Activated T-helper 1 cell treated with anti-CD3 and anti-CD28 coated beads, Interleukin-2, amount 50 U/mL, for 16 hours (primary cell): Measurements from ENCODE around the gene CTF1.
"Not testable (repeated sequence)": the region's sequence is repeated elsewhere in the genome, so short reads cannot be mapped to it uniquely, and the experiment has no call there.

Experiments
- DNase-seq, 2 donors: peaks; one replicate each; pipeline ENCODE4 v3.0.0-alpha.2; 2020; ENCODE audit warnings: low read depth in 1 of 2, low spot score in 1 of 2

Gene CTF1

GRCh38 chr16:30887927-30888326 is 8.5 kb upstream of the CTF1 start:
- DNase-seq = no peak

- DNase-seq = no peak
Observed at GRCh38 chr16:30888856-30889499, 7.4 kb upstream of the CTF1 start.

- DNase-seq = no peak
Observed at GRCh38 chr16:30889721-30890120, 6.7 kb upstream of the CTF1 start.

GRCh38 chr16:30891043-30891823 is 5.2 kb upstream of the CTF1 start:
- not testable (repeated sequence) for DNase-seq

- DNase-seq = no peak
Observed at GRCh38 chr16:30892670-30893416, 3.6 kb upstream of the CTF1 start.

- no peak for DNase-seq
Observed at GRCh38 chr16:30893417-30893743, 3.0 kb upstream of the CTF1 start.

- peak; percentile 61 to 71 for DNase-seq
Observed at GRCh38 chr16:30893744-30894539, 2.5 kb upstream of the CTF1 start, which contains the start of gene BCL7C. Gene BCL7C (minus strand): TSS chr16:30894077. CDS start chr16:30893944, 133 bp downstream.

- no peak for DNase-seq
Observed at GRCh38 chr16:30894540-30895368, 1.7 kb upstream of the CTF1 start.

GRCh38 chr16:30895627-30896260 is 670 bp upstream of the CTF1 start:
- no peak for DNase-seq

GRCh38 chr16:30896889-30897733 is 697 bp downstream of the CTF1 start:
- DNase-seq = peak; percentile 56 to 70

- no peak for DNase-seq
Observed at GRCh38 chr16:30899794-30900193, 3.4 kb downstream of the CTF1 start.

- DNase-seq = no peak
Observed at GRCh38 chr16:30900588-30900987, 4.2 kb downstream of the CTF1 start.

- no peak for DNase-seq
Observed at GRCh38 chr16:30901201-30902028, 5.0 kb downstream of the CTF1 start.

- DNase-seq = no peak
Observed at GRCh38 chr16:30902029-30902972, 5.9 kb downstream of the CTF1 start.

- DNase-seq = no peak
Observed at GRCh38 chr16:30903002-30903401, 6.6 kb downstream of the CTF1 start.

- no peak for DNase-seq
Observed at GRCh38 chr16:30903596-30903995, 7.2 kb downstream of the CTF1 start.
